ENCODE results near the gene KRTAP5-8.

The KRTAP5-8 gene

DNA sequence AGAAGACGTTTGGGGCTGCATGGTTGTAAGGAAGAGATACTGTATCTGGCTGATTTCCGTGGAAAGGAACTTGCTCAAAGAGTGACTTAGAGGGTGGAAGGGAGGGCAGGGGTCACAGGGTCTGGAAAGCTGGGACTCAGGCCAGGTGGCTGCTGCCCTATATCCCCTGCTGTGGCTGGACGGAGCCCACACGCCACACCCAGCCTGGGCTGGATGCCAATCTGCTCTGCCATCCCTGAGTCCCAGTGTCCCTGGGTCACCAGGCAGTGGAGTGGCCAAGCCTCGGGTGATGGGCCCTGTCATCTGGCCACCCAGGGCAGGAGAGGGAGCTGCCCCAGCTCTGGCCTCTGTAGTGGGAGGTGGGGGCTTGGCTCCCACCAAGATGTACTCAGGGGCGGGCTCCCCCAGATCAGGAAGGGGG lies 37.2 kb upstream of the KRTAP5-8 start:
- no peak for TF ChIP-seq CTCF (IDR thresholded peaks at IDR 0.05; ENCODE audit: low read length, missing control alignments)

GRCh38 chr11:71501071-71501985 lies 36.5 kb upstream of the KRTAP5-8 start:
- no peak overlapping the region for H3K4me3 ChIP-seq (replicated peaks; ENCODE audit: low read depth, low read length)
- no peak for TF ChIP-seq CTCF (IDR thresholded peaks at IDR 0.05; ENCODE audit: low read length, missing control alignments)
- DNase-seq (ENCODE audit: low read depth): no peak

More for the DNA sequence above, 37.2 kb upstream of the KRTAP5-8 start:
- H3K4me3 ChIP-seq (replicated peaks; ENCODE audit: low read depth, low read length): no peak overlapping the region
- DNase-seq (ENCODE audit: low read depth): no peak

DNA sequence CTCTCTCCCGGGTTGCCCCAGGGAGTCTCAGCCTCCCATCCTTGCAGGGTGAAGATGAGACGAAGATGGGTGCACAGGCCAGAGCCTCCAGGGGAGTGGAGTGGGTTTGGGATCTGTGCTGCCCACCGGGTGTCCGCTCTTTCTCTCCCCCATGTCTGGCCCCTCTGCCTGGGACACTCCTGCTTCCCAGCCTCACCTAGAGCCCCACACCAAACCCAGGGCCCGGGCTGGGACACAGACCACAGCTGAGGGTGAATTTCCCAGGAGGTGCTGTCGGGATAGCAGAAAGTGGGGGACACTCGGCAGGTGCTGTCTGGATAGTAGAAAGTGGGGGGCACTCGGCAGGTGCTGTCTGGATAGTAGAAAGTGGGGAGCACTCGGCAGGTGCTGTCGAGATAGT lies 35.8 kb upstream of the KRTAP5-8 start:
- no peak for DNase-seq (ENCODE audit: low read depth)
- TF ChIP-seq CTCF (IDR thresholded peaks at IDR 0.05; ENCODE audit: low read length, missing control alignments): no peak
- no peak overlapping the region for H3K4me3 ChIP-seq (replicated peaks; ENCODE audit: low read depth, low read length)

GRCh38 chr11:71502871-71503435 lies 34.9 kb upstream of the KRTAP5-8 start:
- no peak for TF ChIP-seq CTCF (IDR thresholded peaks at IDR 0.05; ENCODE audit: low read length, missing control alignments)
- DNase-seq (ENCODE audit: low read depth): no peak
- H3K4me3 ChIP-seq (replicated peaks; ENCODE audit: low read depth, low read length): no peak overlapping the region

GRCh38 chr11:71504531-71504930 lies 33.3 kb upstream of the KRTAP5-8 start:
- DNase-seq (ENCODE audit: low read depth): no peak
- H3K4me3 ChIP-seq (replicated peaks; ENCODE audit: low read depth, low read length): no peak overlapping the region
- TF ChIP-seq CTCF (IDR thresholded peaks at IDR 0.05; ENCODE audit: low read length, missing control alignments): no peak

DNA sequence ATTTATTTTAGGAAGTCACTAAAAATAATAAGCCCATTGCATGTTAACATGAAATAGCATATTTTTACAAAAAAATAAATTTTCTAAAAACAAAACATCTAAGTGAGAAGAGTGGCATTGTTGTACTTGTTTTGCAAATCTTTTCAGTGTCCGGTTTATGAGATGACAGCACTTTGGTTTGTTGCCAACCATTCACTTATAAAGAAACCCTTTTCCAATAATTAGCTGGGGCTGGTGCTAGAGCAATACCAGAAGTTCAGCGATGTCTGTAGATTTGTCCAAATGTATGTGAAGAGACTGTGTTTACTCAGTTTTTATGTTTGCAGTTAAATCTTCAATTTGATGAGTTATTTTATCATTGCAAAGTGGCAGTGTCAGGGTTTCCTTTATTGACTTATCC lies 32.8 kb upstream of the KRTAP5-8 start:
- H3K4me3 ChIP-seq (replicated peaks; ENCODE audit: low read depth, low read length): no peak overlapping the region
- TF ChIP-seq CTCF (IDR thresholded peaks at IDR 0.05; ENCODE audit: low read length, missing control alignments): no peak
- DNase-seq (ENCODE audit: low read depth): peak; percentile 8

Measured in fibroblast of pulmonary artery (primary cell).